CD4-positive, alpha-beta T cell treated with Interleukin-4 for 4 hours (primary cell): ENCODE data around the gene C1QL2.

Experiments used
- DNase-seq: peaks from one replicate; pipeline ENCODE4 v3.0.0-alpha.2; 2020

C1QL2 gene

DNA sequence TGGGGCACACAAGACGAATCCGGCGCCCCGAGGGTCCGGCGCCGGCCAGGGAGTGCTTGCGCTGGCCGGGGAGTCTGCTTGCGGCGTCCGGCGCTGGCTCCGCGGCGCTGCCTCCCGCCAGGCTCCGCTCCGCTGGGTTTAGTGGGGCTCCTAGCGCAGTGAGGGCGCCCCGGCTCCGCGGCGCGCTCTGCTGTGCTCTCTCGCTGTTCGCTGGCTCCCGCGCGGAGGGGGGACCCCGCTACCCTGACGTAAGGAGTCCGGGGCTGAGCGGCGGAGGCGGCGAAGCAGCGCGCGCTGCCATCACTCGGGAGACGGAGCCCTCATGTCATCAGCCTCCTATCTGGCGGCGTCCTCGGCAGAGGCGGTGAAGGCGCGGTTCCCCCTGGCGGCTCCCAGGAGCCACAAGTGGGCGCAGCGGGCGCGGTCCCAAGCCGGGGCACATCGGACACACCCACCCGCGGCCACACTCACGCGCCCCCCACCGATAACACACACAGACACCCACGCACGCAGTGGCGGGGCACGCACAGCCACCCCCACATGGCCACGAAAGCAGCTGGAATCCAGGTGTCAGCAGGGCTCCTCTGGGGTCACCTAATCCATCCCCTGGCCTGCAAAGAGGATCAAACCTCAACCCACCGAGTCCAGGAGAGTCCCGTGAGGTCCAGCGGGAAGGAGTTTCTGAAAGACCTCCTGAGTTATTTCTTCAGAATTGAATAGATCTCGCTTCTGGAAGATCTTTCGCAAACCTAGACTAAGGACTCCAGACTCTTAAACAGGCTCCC, at the start of gene C1QL2:
TSS of gene C1QL2 (minus strand) at position 189 of the 785 bp plus-strand sequence. CDS start 482 bp downstream, outside the sequence.
- DNase-seq = no peak

DNA sequence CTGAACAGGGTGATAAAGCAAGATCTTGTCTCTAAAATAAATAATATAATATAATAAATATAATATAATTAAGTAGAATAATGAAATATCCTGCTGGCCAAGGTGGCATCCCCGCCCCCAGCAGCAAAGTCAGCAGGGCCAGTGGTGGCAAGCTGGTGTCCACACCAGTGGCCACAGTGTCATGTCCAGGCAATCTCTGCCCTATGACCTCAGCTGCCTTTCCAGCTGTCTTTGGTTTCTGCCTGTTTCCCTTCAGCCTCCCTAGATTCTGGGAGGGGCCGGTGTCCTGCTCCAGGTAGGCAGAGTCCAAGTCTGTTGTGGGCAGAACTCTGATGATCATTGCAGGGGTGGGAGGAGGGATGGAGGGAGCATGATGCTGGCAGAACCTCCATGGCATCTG, 48.9 kb upstream of the C1QL2 start:
- no peak for DNase-seq

DNA sequence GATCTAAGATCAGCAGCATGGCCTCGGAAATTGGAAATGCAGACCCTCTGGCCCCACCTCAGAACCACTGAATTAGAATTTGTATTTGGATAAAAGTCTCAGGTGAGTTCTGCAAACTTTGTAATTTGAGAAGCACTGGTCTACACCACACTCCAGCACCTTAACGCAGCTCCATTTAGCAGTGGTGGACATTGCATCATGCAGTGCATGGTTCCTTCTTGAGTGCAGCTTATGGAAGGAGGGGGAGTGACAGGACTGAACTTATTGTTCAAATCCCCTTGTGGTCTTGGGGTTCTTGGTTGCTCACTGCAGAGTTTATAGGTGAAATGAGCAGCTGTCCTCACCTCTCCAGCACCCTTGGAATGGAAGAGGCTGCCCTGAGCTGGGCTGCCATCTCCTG, 47.6 kb upstream of the C1QL2 start:
- no peak for DNase-seq

DNA sequence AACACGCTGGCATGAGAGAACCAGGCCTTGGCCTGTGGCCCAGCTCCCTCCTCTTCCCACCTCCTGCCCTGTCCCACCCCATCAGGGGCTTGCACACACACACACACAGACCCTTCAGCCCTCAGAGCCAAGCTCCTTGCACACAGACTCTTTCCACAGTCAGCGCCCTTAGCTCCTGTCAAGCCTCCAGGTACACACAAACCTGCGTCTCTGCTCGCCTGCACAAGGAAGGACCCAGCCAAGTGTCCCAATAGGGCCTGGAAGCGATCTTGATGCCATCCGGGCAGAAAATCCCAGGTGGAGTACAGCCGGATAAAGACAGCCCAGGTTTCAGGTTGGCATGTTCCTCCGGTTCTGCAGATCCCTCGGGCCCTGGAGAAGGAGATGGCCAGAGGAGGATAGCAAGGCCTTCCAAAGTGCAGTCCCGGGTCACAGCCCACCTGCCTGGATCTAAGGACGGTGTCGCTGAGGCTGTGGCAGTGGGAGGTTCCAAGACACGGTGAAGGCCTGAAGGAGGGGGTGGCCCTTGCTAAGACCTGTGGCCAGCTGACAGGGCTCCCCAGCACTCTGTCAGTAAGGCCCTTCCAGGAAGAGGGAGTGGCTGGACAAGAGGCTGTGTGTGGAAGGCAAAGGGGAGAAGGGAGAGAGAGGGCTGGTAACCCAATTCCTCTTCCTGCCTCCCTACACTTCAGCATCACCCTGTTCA, 46.6 kb upstream of the C1QL2 start:
- no peak for DNase-seq

DNA sequence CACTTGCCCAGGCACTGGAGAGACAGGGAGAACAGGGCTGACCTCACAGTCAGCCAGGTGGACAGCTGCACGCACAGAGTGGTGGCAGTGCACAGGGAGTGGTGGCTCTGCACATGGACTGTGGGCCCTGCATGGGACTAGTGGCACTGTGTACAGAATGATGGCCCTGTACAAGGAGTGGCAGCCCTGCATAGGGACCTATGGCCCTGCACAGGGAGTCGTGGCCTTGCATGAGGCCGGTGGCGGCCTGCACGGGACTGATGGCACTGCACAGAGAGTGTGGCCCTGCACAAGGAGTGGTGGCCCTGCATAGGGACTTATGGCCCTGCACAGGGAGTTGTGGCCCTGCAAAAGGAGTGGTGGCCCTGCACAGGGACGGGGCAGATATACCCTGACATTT, 46.0 kb upstream of the C1QL2 start:
- no peak for DNase-seq

DNA sequence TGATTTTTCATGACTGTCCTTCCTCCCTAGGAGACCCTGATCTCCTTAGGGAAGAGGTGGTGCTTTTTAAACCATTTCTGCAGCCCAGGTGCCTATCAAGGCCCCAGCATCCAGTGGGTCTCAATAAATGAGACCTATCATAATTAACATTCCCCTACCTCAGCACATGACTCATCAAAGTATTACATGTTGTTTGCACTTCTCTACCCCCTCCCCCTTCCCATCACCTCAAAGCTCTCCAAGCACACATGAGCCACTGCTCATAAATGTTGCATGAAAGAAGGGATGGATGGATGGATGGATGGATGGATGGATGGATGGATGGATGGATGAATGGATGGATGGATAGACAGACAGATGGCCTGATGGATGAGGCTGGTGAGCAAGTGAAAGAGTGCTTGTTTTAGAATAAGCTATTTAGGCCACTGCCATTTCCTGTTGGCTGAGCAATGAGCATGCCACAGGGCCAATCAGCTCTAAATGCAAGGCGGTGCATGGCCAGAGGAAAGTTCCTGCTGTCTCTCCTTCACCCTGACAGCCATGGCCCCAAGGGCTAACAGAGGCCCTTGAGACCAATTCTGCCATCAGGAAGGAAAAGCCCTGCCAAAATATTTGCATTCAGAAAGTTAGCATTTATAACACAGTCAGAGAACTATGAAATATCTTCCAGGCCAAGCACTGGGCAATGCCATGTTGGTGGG, 44.2 kb upstream of the C1QL2 start:
- DNase-seq = no peak

DNA sequence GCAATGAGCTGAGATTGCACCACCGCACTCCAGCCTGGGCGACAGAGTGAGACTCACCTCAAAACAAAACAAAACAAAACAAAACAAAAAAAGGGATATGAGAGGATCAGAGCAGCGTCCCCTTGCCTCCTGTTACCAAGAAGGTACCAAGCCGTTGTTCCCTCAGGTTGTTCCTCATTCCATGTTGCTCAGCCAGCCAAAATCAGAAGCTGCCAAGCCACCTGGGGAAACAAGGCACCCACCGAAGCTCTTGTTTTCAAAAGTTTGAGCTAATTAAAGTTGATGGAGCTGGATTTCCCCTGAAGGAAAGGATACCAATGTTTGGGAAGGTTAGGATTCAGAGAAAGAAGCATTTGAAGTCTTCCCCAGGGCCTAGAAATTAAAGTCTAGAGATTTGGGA, 43.3 kb upstream of the C1QL2 start:
- DNase-seq = no peak

DNA sequence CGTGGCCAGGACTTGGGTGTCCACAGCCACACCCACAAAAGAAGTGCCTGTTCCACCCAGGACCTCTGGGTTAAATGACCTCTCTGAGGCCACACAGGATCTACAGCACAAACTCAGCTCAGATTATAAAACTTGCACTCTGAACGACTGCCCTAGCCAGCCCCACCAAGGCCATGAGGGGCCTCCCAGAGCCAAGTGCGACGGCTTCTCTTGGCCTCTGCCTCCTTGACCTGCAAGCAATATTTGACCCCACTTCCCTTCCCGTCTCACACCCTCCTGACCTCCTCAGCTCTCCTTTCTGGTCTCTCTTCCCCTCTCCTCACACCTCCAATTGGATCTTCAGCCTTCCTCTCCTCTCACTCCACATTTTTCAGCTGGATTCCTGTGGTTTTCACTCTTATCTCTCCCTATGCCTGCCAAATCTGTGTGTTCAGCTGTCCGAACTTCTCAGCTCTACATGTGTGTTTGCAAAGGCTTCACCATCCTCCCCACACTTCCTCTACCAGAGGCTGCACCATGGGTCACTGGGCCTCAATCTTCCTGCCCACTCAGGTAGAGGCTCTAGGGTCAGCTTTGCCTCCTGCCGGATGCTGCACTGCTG, 39.8 kb upstream of the C1QL2 start:
- no peak for DNase-seq

DNA sequence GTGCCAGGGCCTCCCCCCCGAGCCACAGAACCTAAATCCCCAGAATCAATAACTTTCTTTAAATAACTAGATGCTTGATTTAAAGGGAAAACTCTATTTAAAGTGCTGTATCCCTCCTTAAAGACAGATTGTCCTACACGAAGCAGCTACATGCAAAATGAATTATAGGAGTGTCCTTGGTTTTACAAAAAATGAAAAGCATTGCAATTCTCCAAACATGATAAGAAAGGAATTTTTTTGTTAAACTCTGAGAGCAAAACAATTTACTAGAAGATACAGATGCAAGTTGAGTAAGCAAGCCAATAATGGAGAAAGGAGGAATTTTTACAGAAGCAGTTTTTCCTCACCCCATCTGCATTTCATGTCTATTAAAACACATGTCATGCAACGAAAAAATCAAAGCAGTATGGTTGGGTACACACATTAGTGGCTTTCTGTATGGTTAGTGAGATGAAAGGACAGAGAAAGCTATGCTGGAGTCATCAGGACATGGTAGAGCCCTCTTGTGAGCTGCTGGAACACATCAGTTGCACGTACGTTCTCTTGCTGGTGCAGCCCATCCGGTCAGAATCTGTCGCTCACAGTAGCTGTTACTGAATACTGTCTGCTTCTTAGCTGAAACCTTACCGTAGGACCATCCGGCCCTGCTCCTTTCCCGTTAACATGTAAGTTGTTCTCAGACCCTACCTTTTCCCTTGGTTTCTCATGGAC, 39.1 kb upstream of the C1QL2 start:
- no peak for DNase-seq

DNA sequence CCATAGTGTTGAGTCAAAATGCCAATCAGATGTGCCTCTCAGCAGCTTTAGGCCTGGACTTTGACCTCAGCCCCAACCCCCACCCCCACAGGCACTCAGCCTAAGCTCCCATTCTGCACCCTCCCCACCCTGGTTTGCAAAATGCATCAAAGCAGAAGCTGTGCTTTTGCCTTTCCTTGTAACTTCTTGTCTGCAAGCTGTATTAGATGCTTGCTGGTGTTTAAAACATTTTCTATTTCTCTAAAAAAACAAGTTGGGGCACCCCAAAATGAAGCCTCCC, 38.5 kb upstream of the C1QL2 start:
- no peak for DNase-seq

DNA sequence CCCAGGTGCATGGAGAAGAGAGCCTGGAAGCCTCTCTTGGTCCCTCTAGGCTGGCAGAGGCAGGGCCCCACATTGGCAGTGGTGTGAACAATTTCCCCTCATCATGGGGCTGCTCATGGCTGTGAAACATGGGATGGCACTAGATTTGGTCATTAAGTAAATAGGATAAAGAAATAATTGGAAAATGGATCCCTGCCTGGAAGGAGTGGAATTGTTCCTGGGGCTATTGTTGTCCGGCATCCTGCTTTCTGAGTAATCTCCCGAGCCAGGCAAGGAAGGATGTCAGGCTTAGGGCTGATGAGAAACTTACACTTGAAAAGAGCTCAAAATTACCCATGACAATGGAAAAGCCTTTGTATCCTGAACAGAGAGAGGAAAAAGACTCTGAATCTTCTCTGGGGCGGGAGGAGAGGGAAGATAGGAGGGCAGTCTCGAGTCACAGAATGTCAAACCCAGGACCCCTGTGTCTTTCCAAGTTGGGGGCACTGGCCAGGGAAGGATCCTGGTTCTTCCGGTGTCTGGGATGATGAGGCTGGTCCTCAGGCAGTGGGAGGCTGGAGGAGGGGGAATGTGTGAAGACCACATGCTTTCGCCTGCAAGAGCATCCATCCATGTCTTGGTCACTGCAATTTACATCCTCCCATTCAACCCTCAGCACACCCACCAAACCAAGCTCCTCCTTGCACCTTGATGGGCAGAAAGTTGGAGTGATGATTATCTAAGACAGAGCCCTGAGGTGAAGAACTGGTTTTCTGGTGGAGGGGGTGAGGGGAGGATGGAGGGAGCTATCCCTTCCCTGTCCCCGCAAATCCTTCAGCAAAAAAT, 38.0 kb upstream of the C1QL2 start:
- DNase-seq = no peak

DNA sequence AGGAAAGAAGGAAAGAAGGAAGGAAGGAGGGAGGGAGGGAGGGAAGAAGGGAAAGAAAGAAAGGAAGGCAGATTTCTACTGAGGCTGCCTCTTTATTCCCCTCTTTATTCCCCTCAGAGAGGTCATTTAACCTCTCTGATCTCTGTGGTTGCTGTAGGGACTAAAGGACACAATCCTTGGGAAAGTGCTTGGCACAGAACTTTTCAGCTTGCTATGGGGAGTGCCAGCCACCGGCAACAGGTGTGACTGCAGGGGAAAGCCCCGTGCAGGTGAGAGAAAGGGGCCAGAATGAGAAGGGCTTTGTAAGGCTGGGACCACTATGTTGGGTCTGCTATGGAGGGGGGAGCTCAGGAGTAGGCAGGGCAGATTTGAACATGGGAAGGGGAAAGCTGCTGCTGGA, 37.3 kb upstream of the C1QL2 start:
- no peak for DNase-seq

DNA sequence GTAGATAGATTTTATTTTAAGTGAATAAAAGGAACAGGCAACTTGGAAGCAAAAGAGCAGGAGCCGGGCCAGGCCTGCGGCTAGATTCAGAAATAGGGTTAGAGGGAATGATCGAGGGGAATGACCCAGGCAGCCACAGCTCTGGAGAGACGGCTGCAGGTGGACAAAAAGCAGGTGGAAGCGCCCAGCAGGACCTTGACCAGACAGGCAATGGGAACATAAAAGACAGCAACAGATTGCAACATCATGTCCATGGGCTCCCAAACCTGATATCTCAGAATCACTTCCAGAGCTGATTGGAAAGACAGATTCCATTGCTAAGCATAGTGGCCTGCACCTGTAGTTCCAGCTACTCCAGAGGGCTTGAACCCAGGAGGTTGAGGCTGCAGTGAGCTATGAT, 36.5 kb upstream of the C1QL2 start:
- DNase-seq = no peak

DNA sequence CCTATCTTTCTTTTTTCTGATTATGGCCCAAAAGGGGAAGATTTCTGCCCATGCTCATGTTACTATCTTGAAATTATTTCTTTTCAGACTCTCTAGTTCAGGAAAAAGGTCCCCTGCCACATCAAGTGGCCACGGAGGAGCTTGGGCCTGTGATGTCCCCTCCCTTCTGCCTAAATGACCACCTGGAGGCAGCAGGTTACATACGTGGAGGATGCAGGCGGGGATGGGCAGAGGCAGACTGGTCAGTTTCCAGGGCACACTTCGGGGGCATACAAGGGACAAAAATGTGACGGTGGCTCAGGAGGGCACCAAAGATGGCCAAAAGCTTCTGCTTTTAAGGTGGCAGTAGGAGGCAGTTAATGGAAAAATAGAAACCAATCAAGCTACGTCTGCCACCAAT, 34.3 kb upstream of the C1QL2 start:
- no peak for DNase-seq

DNA sequence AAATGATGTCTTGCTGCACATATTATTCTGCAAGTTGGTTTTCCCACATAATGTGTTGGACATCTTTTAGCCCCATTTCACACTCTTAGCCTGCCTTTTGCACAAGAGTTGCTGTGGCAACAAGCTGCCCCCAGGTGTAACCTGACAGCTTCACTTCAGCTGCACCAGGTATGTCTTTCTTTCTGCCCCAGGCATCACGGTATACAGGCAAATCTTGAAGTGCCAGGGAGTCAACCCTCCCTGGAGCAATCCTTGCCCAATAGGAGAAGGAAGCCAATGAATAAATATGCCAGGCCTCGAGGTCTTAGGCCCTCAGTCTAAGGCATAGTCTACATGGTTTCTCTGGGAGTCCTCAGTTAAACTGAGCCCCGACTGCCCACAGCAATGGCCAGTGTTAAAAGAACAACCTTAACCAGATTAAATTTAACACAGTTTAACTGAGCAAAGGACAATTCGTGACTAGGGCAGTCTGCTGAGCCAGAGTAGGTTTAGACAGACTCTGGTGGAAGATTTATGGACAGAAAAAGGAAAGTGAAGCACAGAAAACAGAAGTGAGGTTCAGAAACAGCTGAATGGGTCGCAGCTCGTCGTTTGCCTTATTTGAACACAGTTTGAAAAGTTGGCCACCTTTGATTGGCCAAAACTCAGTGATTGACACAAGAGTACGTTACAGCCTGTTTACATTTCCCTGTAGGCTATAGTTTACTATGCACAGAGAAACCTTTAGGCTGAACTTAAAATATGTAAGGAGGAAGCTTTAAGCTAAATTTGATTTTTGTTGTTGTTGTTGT, 32.0 kb upstream of the C1QL2 start:
- DNase-seq = no peak

DNA sequence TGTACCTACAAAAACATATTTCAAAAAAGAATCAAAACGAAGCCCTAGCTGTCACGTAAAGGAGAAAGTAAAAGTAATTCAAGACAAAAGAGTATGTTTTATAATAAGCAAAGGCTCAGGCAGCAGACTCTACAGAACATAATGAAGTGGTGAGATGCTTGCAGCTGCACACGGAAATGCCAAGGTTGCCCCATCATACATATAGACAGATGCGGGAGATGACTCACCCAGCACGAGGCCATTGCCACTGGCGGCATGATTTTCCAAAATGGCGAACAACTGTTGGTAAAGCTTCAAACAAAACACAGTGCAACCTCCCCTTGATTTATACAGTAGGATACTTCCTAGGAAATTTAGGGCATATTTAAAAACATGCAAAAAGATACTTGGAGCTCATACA, 26.0 kb upstream of the C1QL2 start:
- DNase-seq = no peak

DNA sequence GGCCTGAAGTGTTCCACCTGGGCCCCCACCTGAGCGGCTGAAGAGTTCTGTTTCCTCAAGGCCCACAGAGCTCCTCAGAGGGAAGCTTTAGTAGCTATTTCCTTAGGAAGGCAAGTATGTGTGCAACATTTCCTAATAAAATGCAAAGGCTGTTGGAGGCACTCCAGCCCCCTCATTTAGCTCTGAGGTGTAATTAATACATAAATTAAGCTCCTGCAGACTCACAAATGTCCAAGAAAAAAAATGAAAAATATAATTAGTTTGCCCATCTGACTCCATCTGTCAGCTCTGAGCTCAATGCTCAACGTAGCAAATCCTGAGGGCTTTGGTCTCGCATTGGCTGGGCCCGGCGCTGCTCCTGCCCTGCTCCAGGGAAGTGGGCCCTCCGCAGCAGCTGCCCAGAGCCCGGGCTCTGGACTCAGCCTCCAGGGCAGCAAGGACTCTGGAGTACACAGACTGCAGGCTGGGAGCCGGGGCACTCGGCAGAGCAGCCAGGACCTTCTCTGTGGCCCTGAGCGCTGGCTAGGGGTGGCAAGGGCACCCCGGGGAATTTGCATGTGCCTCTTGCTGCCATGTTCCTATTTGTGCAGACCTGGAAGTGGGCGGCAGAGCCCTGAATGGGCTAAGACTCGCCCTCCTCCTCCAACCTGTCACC, 23.4 kb upstream of the C1QL2 start:
- DNase-seq = no peak

DNA sequence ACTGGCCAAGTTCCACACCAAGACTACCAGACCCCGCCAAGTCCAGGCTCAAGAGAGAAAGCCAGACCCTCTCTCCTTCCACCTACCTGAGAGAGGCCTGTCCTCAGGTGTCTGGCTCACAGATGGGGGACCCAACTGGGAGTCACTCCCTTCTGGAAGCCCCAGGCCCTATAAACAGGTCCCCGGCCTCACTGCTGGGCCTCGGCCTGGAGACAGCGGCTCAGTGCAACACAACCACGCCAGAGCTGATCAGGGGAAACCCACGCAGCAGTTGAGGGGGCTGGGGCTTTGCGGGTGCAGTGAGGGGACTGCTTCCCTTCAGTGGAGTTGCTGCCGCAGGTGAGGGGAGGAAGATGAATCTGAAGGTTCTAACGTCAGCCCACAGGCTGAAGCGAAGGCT, 22.8 kb upstream of the C1QL2 start:
- no peak for DNase-seq

DNA sequence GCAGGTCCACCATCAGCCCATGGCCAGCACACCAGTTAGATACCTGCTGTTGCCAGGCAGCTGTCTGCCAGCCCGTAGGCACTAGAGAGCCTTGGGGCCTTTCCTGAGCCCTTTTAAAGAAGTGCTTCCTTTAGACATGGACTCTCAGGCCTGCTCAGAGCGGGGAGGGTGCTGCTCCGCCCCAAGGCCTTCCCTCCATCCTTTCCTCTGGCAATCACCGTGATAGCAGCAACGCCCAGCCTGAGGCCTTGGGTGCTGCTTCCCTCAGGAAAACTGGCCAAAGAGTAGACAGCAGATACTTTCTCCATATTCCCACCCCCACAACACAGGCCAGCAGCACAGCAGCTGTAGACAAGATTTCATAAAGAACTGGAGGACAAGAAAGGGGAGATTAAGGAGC, 22.3 kb upstream of the C1QL2 start:
- DNase-seq = no peak

DNA sequence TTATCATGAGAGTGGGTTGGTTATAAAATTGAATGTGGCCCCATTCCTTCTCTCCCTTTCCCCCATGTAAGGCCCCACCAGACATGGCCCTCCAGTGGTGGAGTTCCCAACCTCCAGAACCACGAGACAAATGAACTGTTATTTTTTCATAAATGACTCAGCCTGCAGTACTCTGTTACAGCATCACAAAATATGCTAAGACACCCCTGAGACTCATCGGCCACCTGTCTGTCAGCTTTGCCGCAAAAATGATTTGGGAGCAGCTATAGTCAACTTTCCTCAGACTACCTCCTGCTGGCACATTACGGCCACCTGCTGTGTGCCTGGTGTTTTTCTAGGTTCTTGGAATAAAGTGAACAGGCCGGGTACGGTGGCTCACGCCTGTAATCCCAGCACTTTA, 21.4 kb upstream of the C1QL2 start:
- DNase-seq = no peak

DNA sequence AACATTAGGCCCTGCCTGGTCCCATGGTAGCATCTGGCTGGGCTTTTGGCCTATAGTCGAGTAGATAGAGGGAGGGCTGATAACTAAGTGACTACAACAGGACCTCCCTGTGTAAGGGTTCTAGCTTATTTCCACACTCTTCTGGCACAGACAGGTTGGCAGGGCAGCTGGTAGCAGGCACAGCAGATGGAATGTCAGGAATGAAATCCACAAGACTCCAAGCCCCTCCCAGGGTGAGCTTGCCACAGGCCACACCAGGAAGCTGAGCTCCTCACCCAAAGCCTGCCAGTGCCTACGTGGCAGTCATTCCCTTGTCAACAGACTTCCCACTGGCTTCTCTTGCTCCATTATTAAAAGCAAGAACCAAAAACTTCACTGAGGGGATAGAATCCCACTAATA, 20.7 kb upstream of the C1QL2 start:
- DNase-seq = no peak
